Activated CD8-positive, alpha-beta memory T cell treated with anti-CD3 and anti-CD28 coated beads, Interleukin-2, amount 50 U/mL, for 24 hours (primary cell): ENCODE measurements around the gene TKFC.

Experiments
- DNase-seq: peaks from one replicate; pipeline ENCODE4 v3.0.0-alpha.2; 2020; ENCODE audit errors: extremely low read depth

Gene TKFC

GRCh38 chr11:61315260-61315659 lies 17.8 kb upstream of the TKFC start:
- no peak for DNase-seq

GRCh38 chr11:61325649-61326414 lies 7.2 kb upstream of the TKFC start:
- DNase-seq = no peak

- no peak for DNase-seq
These were observed 5.4 kb upstream of the TKFC start for GRCh38 chr11:61327669-61328071.

GRCh38 chr11:61328351-61328750 lies 4.7 kb upstream of the TKFC start:
- no peak for DNase-seq

GRCh38 chr11:61329871-61330270 lies 3.2 kb upstream of the TKFC start:
- DNase-seq = no peak

GRCh38 chr11:61331651-61332050 lies 1.4 kb upstream of the TKFC start:
- no peak for DNase-seq

- DNase-seq = no peak
These were observed 689 bp upstream of the TKFC start for GRCh38 chr11:61332281-61332796.

GRCh38 chr11:61333550-61334433 lies 764 bp downstream of the TKFC start:
- no peak for DNase-seq

- no peak for DNase-seq
These were observed 1.7 kb downstream of the TKFC start for GRCh38 chr11:61334434-61335354.

GRCh38 chr11:61335355-61335710 lies 2.3 kb downstream of the TKFC start:
- DNase-seq = no peak

- peak; percentile 52 for DNase-seq
These were observed 3.3 kb downstream of the TKFC start for GRCh38 chr11:61336171-61336935.

- no peak for DNase-seq
These were observed 4.9 kb downstream of the TKFC start for GRCh38 chr11:61337706-61338470.

GRCh38 chr11:61338783-61339489 lies 5.9 kb downstream of the TKFC start:
- DNase-seq = no peak

GRCh38 chr11:61339490-61339878 lies 6.5 kb downstream of the TKFC start:
- DNase-seq = no peak

GRCh38 chr11:61340979-61341378 lies 8.0 kb downstream of the TKFC start:
- DNase-seq = no peak

GRCh38 chr11:61341706-61342105 lies 8.7 kb downstream of the TKFC start:
- DNase-seq = no peak

- no peak for DNase-seq
These were observed 9.3 kb downstream of the TKFC start for GRCh38 chr11:61342207-61342803.

- no peak for DNase-seq
These were observed 11.0 kb downstream of the TKFC start for GRCh38 chr11:61343792-61344745.
